Measurements from ENCODE around the gene GCNT4.
"Not testable (repeated sequence)": the region's sequence is repeated elsewhere in the genome, so short reads cannot be mapped to it uniquely, and the experiment has no call there.

The GCNT4 gene

GRCh38 chr5:75052192-75053053 is at the start of gene GCNT4:
GCNT4 (minus strand) TSS chr5:75052558; CDS start chr5:75030037, 22,521 bp downstream.
- peaks cover 17% of the 10 kb centered on the region for H3K27me3 Mint-ChIP-seq (ENCODE audit: low read depth)
- H3K9me3 Mint-ChIP-seq, result no peaks in the 10 kb centered on the region
- H3K4me1 Mint-ChIP-seq (ENCODE audit: low read depth), result peaks cover 55% of the 10 kb centered on the region
- H3K27ac Mint-ChIP-seq, result peak within 1 kb of the TSS; percentile 82
- peak within 1 kb of the TSS; percentile 87 for H3K4me3 Mint-ChIP-seq
- H3K36me3 Mint-ChIP-seq (ENCODE audit: low read depth), result peaks cover 2% of the 10 kb centered on the region

- not testable (repeated sequence) for H3K27ac Mint-ChIP-seq
Measured at GRCh38 chr5:75095956-75096355, 43.6 kb upstream of the GCNT4 start.

GRCh38 chr5:75091597-75091996 is 39.2 kb upstream of the GCNT4 start:
- no peaks in the 10 kb centered on the region for H3K27me3 Mint-ChIP-seq (ENCODE audit: low read depth)
- H3K27ac Mint-ChIP-seq, result no peak overlapping the region
- no peaks in the 10 kb centered on the region for H3K36me3 Mint-ChIP-seq (ENCODE audit: low read depth)
- peaks cover 1% of the 10 kb centered on the region for H3K4me1 Mint-ChIP-seq (ENCODE audit: low read depth)
- H3K9me3 Mint-ChIP-seq, result no peaks in the 10 kb centered on the region
- H3K4me3 Mint-ChIP-seq, result no peak overlapping the region

More at GRCh38 chr5:75095956-75096355, 43.6 kb upstream of the GCNT4 start:
- H3K9me3 Mint-ChIP-seq, result peaks cover 15% of the 10 kb centered on the region
- not testable (repeated sequence) for H3K4me3 Mint-ChIP-seq; H3K36me3 Mint-ChIP-seq (ENCODE audit: low read depth); H3K4me1 Mint-ChIP-seq (ENCODE audit: low read depth); H3K27me3 Mint-ChIP-seq (ENCODE audit: low read depth)

- H3K4me1 Mint-ChIP-seq (ENCODE audit: low read depth), result peaks cover 1% of the 10 kb centered on the region
- no peaks in the 10 kb centered on the region for H3K27me3 Mint-ChIP-seq (ENCODE audit: low read depth)
- H3K4me3 Mint-ChIP-seq, result no peak overlapping the region
- no peak overlapping the region for H3K27ac Mint-ChIP-seq
- H3K36me3 Mint-ChIP-seq (ENCODE audit: low read depth), result no peaks in the 10 kb centered on the region
- H3K9me3 Mint-ChIP-seq, result no peaks in the 10 kb centered on the region
Measured at GRCh38 chr5:75089662-75090061, 37.3 kb upstream of the GCNT4 start.

- H3K27ac Mint-ChIP-seq, result no peak overlapping the region
- no peaks in the 10 kb centered on the region for H3K9me3 Mint-ChIP-seq
- H3K4me1 Mint-ChIP-seq (ENCODE audit: low read depth), result peaks cover 1% of the 10 kb centered on the region
- no peak overlapping the region for H3K4me3 Mint-ChIP-seq
- H3K36me3 Mint-ChIP-seq (ENCODE audit: low read depth), result no peaks in the 10 kb centered on the region
- H3K27me3 Mint-ChIP-seq (ENCODE audit: low read depth), result no peaks in the 10 kb centered on the region
Measured at GRCh38 chr5:75089137-75089536, 36.8 kb upstream of the GCNT4 start.

- Mint-ChIP-seq H3K36me3 (ENCODE audit: low read depth) (no peaks in the 10 kb centered on the region), H3K27ac (no peak overlapping the region)
Measured at GRCh38 chr5:75088648-75089047, 36.3 kb upstream of the GCNT4 start.

GRCh38 chr5:75081510-75081909 is 29.2 kb upstream of the GCNT4 start:
- H3K27me3 Mint-ChIP-seq (ENCODE audit: low read depth), result no peaks in the 10 kb centered on the region
- H3K4me1 Mint-ChIP-seq (ENCODE audit: low read depth), result no peaks in the 10 kb centered on the region
- no peak overlapping the region for H3K27ac Mint-ChIP-seq
- no peak overlapping the region for H3K4me3 Mint-ChIP-seq
- no peaks in the 10 kb centered on the region for H3K36me3 Mint-ChIP-seq (ENCODE audit: low read depth)
- no peaks in the 10 kb centered on the region for H3K9me3 Mint-ChIP-seq

More at GRCh38 chr5:75088648-75089047, 36.3 kb upstream of the GCNT4 start:
- H3K9me3 Mint-ChIP-seq, result no peaks in the 10 kb centered on the region
- H3K27me3 Mint-ChIP-seq (ENCODE audit: low read depth), result no peaks in the 10 kb centered on the region
- H3K4me1 Mint-ChIP-seq (ENCODE audit: low read depth), result peaks cover 1% of the 10 kb centered on the region
- H3K4me3 Mint-ChIP-seq, result no peak overlapping the region

- H3K4me3 Mint-ChIP-seq; H3K36me3 Mint-ChIP-seq (ENCODE audit: low read depth); H3K9me3 Mint-ChIP-seq; H3K4me1 Mint-ChIP-seq (ENCODE audit: low read depth); H3K27ac Mint-ChIP-seq; H3K27me3 Mint-ChIP-seq (ENCODE audit: low read depth): not testable (repeated sequence)
Measured at GRCh38 chr5:75079346-75079745, 27.0 kb upstream of the GCNT4 start.

GRCh38 chr5:75078027-75078426 is 25.7 kb upstream of the GCNT4 start:
- H3K4me3 Mint-ChIP-seq, result no peak overlapping the region
- no peaks in the 10 kb centered on the region for H3K9me3 Mint-ChIP-seq
- no peaks in the 10 kb centered on the region for H3K27me3 Mint-ChIP-seq (ENCODE audit: low read depth)
- H3K27ac Mint-ChIP-seq, result no peak overlapping the region
- no peaks in the 10 kb centered on the region for H3K36me3 Mint-ChIP-seq (ENCODE audit: low read depth)
- no peaks in the 10 kb centered on the region for H3K4me1 Mint-ChIP-seq (ENCODE audit: low read depth)

GRCh38 chr5:75072061-75072460 is 19.7 kb upstream of the GCNT4 start:
- H3K27me3 Mint-ChIP-seq (ENCODE audit: low read depth), result no peaks in the 10 kb centered on the region
- no peaks in the 10 kb centered on the region for H3K36me3 Mint-ChIP-seq (ENCODE audit: low read depth)
- no peak overlapping the region for H3K4me3 Mint-ChIP-seq
- no peaks in the 10 kb centered on the region for H3K4me1 Mint-ChIP-seq (ENCODE audit: low read depth)
- H3K27ac Mint-ChIP-seq, result no peak overlapping the region
- H3K9me3 Mint-ChIP-seq, result peaks cover 4% of the 10 kb centered on the region

- Mint-ChIP-seq H3K4me3 (no peak overlapping the region), H3K4me1 (ENCODE audit: low read depth) (no peaks in the 10 kb centered on the region), H3K27ac (no peak overlapping the region), H3K9me3 (peaks cover 4% of the 10 kb centered on the region), H3K27me3 (ENCODE audit: low read depth) (no peaks in the 10 kb centered on the region), H3K36me3 (ENCODE audit: low read depth) (no peaks in the 10 kb centered on the region)
Measured at GRCh38 chr5:75071100-75071499, 18.7 kb upstream of the GCNT4 start.

GRCh38 chr5:75067434-75067833 is 15.1 kb upstream of the GCNT4 start:
- no peaks in the 10 kb centered on the region for H3K27me3 Mint-ChIP-seq (ENCODE audit: low read depth)
- H3K9me3 Mint-ChIP-seq, result peaks cover 4% of the 10 kb centered on the region
- no peak overlapping the region for H3K27ac Mint-ChIP-seq
- no peaks in the 10 kb centered on the region for H3K36me3 Mint-ChIP-seq (ENCODE audit: low read depth)
- peaks cover 3% of the 10 kb centered on the region for H3K4me1 Mint-ChIP-seq (ENCODE audit: low read depth)
- H3K4me3 Mint-ChIP-seq, result no peak overlapping the region

GRCh38 chr5:75062925-75063531 is 10.7 kb upstream of the GCNT4 start:
- Mint-ChIP-seq H3K4me1 (ENCODE audit: low read depth) (peaks cover 18% of the 10 kb centered on the region), H3K9me3 (no peaks in the 10 kb centered on the region), H3K36me3 (ENCODE audit: low read depth) (no peaks in the 10 kb centered on the region), H3K4me3 (no peak overlapping the region), H3K27me3 (ENCODE audit: low read depth) (no peaks in the 10 kb centered on the region), H3K27ac (no peak overlapping the region)

GRCh38 chr5:75059912-75060545 is 7.7 kb upstream of the GCNT4 start:
- H3K36me3 Mint-ChIP-seq (ENCODE audit: low read depth), result no peaks in the 10 kb centered on the region
- no peaks in the 10 kb centered on the region for H3K9me3 Mint-ChIP-seq
- peaks cover 23% of the 10 kb centered on the region for H3K4me1 Mint-ChIP-seq (ENCODE audit: low read depth)
- no peak overlapping the region for H3K27ac Mint-ChIP-seq
- peaks cover 10% of the 10 kb centered on the region for H3K27me3 Mint-ChIP-seq (ENCODE audit: low read depth)
- H3K4me3 Mint-ChIP-seq, result no peak overlapping the region

Data from T-helper 1 cell treated with Interleukin-12 subunit alpha and Interleukin-12 subunit beta and Interleukin-4 antibody, amounts not matched to agents 30 μg/mL and 1 μg/mL, for 36 hours (primary cell).